Measurements from ENCODE around the gene NRIP1. TPM values are rescaled to one million over a fixed set of nuclear protein-coding genes. Genes with fewer than 3 reads are reported as not detected.

The NRIP1 gene
- total and polyA plus RNA-seq, 2 of the 13 experiments (the other 11 are each of a cell fraction or from before 2014, with no cell fraction given) = 21.0 to 69.0 TPM

DNA sequence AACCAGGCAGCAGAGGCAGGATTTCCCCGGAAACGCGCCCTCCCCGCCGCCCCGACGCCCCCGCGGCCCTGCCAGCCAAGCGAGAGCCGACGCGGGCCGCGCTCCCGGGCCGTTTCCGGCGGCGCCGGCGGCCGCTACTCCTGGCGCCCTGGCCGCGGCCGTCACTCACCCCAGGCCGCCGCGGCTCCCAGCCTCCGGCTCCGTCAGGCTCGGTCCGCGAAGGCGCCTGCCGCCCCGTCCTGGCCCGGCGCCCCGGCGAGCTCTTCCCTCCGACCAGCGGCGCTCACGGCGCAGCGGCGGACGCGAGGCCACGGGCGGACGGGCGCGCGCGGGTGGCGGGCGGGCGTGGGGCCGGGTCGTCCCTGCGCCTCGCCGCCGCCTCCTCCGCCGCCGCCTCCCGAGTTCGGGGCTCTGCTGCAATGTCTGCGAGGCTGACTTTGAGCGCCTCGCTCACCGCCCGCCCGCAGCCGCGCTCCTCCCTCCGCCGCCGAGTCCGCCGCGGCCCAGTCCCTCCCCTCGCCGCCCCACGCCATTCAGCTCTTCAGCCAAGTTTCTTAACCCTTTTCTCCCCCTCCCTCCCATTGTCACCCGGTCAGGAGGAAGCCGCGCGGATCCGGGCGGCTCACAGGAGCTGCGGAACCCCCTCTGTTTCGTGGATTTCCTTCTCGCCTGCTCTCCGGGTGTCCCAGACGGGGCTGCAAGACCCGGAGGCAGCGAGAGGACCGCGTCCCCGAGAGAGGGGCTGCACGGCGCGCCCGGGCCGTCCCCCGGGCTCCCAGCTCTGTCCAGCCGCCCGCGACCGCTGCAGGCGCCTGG is at the start of gene NRIP1 (continued):
- TF ChIP-seq NBN (conservative IDR thresholded peaks at IDR 0.05) (no peak), ZNF331 (CRISPR knock-in tag; IDR thresholded peaks at IDR 0.05) (peak; percentile 70), SIN3A (IDR thresholded peaks at IDR 0.05; ENCODE audit: borderline replicate concordance, low read depth, low read length) (peak; percentile 84; the same call in 1 of the 2 replicates), SPEN (CRISPR knock-in tag; IDR thresholded peaks at IDR 0.05; ENCODE audit: low read depth) (no peak), ZNF749 (CRISPR knock-in tag; IDR thresholded peaks at IDR 0.05; ENCODE audit: borderline replicate concordance) (0 out of 2 replicates have a peak, but pooled peaks have one; percentile 24), KAT7 (CRISPR knock-in tag; IDR thresholded peaks at IDR 0.05; ENCODE audit: borderline replicate concordance) (peak; percentile 72; the same call in 1 of the 2 replicates), ZMYM3 (CRISPR knock-in tag; IDR thresholded peaks at IDR 0.05) (peak; percentile 34; the same call in 1 of the 2 replicates), HHEX (CRISPR knock-in tag; IDR thresholded peaks at IDR 0.05) (no peak), ZFP1 (CRISPR knock-in tag; IDR thresholded peaks at IDR 0.05) (no peak), NRL (CRISPR knock-in tag; IDR thresholded peaks at IDR 0.05; ENCODE audit: borderline replicate concordance) (no peak), ZNF557 (CRISPR knock-in tag; IDR thresholded peaks at IDR 0.05) (no peak), KDM5B (CRISPR knock-in tag; IDR thresholded peaks at IDR 0.05; ENCODE audit: borderline replicate concordance) (peak; percentile 28; the same call in 1 of the 2 replicates), ZNF567 (CRISPR knock-in tag; IDR thresholded peaks at IDR 0.05; ENCODE audit: borderline replicate concordance) (no peak), DNMT3B (CRISPR knock-in tag; conservative IDR thresholded peaks at IDR 0.05) (no peak)
- TF ChIP-seq, protein P1, sequence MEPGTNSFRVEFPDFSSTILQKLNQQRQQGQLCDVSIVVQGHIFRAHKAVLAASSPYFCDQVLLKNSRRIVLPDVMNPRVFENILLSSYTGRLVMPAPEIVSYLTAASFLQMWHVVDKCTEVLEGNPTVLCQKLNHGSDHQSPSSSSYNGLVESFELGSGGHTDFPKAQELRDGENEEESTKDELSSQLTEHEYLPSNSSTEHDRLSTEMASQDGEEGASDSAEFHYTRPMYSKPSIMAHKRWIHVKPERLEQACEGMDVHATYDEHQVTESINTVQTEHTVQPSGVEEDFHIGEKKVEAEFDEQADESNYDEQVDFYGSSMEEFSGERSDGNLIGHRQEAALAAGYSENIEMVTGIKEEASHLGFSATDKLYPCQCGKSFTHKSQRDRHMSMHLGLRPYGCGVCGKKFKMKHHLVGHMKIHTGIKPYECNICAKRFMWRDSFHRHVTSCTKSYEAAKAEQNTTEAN (CRISPR knock-in tag; conservative IDR thresholded peaks at IDR 0.05) = no peak
- TF ChIP-seq, protein P2, sequence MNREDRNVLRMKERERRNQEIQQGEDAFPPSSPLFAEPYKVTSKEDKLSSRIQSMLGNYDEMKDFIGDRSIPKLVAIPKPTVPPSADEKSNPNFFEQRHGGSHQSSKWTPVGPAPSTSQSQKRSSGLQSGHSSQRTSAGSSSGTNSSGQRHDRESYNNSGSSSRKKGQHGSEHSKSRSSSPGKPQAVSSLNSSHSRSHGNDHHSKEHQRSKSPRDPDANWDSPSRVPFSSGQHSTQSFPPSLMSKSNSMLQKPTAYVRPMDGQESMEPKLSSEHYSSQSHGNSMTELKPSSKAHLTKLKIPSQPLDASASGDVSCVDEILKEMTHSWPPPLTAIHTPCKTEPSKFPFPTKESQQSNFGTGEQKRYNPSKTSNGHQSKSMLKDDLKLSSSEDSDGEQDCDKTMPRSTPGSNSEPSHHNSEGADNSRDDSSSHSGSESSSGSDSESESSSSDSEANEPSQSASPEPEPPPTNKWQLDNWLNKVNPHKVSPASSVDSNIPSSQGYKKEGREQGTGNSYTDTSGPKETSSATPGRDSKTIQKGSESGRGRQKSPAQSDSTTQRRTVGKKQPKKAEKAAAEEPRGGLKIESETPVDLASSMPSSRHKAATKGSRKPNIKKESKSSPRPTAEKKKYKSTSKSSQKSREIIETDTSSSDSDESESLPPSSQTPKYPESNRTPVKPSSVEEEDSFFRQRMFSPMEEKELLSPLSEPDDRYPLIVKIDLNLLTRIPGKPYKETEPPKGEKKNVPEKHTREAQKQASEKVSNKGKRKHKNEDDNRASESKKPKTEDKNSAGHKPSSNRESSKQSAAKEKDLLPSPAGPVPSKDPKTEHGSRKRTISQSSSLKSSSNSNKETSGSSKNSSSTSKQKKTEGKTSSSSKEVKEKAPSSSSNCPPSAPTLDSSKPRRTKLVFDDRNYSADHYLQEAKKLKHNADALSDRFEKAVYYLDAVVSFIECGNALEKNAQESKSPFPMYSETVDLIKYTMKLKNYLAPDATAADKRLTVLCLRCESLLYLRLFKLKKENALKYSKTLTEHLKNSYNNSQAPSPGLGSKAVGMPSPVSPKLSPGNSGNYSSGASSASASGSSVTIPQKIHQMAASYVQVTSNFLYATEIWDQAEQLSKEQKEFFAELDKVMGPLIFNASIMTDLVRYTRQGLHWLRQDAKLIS (CRISPR knock-in tag; IDR thresholded peaks at IDR 0.05) = peak; percentile 83
- TF ChIP-seq, protein P3, sequence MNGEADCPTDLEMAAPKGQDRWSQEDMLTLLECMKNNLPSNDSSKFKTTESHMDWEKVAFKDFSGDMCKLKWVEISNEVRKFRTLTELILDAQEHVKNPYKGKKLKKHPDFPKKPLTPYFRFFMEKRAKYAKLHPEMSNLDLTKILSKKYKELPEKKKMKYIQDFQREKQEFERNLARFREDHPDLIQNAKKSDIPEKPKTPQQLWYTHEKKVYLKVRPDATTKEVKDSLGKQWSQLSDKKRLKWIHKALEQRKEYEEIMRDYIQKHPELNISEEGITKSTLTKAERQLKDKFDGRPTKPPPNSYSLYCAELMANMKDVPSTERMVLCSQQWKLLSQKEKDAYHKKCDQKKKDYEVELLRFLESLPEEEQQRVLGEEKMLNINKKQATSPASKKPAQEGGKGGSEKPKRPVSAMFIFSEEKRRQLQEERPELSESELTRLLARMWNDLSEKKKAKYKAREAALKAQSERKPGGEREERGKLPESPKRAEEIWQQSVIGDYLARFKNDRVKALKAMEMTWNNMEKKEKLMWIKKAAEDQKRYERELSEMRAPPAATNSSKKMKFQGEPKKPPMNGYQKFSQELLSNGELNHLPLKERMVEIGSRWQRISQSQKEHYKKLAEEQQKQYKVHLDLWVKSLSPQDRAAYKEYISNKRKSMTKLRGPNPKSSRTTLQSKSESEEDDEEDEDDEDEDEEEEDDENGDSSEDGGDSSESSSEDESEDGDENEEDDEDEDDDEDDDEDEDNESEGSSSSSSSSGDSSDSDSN (CRISPR knock-in tag; IDR thresholded peaks at IDR 0.05) = peak; percentile 66
- TF ChIP-seq, protein P4, sequence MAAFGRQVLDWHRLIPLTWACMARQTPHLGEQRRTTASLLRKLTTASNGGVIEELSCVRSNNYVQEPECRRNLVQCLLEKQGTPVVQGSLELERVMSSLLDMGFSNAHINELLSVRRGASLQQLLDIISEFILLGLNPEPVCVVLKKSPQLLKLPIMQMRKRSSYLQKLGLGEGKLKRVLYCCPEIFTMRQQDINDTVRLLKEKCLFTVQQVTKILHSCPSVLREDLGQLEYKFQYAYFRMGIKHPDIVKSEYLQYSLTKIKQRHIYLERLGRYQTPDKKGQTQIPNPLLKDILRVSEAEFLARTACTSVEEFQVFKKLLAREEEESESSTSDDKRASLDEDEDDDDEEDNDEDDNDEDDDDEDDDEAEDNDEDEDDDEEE (CRISPR knock-in tag; IDR thresholded peaks at IDR 0.05) = 0 out of 2 replicates have a peak, but pooled peaks have one; percentile 47

Data from HepG2 (cell line).